NCI-H1105 treated with DMSO at 0.1 percent for 48 hours (cell line): ENCODE results near the gene ILF3.

Source experiments
- DNase-seq: peaks from one replicate; lab custom pipeline; 2025; lab: John Stamatoyannopoulos, UW

Gene ILF3

GRCh38 chr19:10695401-10696398 lies 41.6 kb downstream of the ILF3 start:
- DNase-seq = peak; percentile 98

DNA sequence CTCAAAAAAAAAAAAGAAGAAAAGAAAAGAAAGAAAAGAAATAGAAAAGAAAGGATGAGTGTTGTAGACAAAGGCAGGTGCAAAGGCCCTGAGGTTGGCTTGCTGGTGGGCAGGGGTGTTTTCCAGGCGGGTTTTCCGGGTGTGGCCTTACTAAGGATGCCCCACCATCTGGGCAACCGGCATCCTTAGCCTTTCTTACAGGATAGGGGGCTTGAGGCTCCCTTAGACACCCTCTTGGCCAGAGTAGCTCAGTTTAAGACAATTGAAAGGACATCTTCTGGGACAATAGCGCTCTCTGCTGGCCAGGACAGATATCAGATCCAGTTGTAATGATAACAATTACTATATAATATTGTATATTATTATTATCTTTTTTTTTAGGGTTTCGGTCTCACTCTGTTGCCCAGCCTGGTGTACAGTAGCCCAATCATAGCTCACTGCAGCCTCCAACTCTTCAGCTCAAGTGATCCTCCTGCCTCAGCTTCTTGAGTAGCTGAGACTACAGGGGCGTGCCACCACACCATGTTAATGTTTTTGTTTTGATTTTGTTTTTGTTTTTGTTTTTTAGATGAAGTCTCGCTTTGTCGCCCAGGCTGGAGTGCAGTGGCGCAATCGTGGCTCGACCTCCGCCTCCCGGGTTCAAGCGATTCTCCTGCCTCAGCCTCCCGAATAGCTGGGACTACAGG lies 45.6 kb downstream of the ILF3 start:
- peak; percentile 19 for DNase-seq

GRCh38 chr19:10701955-10702525 lies 47.9 kb downstream of the ILF3 start:
- peak; percentile 13 for DNase-seq

DNA sequence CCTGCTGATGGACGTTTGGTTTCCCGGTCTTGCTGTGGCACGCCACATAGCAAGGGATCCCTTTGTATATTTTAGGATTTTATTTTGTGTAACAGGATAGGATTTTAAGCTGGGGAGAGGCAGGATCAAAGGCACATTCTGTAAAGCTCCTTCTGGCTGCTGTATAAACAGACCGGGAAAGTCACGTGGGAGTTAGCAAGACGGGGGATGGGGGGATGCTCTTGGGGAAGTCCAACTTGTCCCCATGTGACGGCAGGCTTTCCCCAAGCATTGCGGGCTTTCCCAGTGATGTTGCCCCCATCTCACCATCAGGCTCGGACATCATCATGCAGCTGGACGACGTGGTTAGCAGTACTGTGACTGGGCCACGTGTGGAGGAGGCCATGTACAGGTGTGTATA lies 52.8 kb downstream of the ILF3 start:
- no peak for DNase-seq

DNA sequence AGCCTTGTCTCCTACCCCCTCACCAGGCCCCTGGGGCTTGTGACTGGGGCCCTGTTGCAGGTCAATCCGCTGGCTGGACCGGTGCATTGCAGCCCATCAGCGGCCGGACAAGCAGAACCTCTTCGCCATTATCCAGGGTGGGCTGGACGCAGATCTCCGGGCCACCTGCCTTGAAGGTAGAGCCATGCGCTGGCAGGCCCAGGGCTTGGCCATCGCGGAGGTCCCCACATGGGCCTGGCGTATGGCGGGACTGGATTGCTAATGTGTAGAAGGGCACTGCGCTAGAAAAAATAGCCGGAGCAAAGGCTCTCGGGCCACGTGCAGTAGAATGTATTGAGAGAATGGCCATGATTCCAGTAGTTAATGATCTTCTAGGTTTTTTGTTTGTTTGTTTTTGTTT lies 53.3 kb downstream of the ILF3 start:
- DNase-seq = no peak

GRCh38 chr19:10708291-10708690 lies 54.1 kb downstream of the ILF3 start:
- no peak for DNase-seq

- DNase-seq = no peak
Measured at GRCh38 chr19:10712045-10712444, 57.9 kb downstream of the ILF3 start.

- no peak for DNase-seq
Measured at GRCh38 chr19:10712754-10713153, 58.6 kb downstream of the ILF3 start.

DNA sequence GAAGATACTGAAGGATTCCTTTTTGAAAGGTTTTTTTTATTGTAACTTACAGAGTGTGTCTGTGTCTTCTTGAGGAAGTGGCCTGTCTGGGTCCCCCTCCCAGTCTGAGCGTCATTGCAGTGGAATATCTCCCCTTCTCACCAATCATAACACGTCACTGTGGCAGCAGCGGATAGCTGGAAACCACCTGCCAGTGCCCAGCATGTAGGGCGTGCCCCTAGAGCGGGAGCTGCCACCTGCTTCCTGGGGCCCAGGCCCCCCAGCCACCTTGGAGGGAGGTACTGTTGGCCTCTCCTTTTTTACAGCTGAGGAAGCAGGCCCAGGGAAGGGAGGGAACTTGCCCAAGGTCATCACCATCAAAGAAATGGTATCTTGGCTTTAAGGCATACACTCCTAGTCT lies 59.2 kb downstream of the ILF3 start:
- DNase-seq = no peak

DNA sequence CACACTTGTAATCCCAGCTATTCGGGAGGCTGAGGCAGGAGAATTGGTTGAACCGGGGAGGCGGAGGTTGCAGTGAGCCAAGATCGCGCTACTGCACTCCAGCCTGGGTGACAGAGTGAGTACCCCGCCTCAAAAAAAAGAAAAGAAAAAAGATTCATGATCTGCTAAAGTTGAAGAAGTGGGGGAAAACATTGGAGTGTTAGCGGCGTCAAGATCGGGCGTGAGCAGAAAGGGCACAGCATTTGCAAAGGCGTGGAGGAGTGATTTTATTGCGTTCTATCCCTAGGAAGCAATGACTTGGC lies 62.9 kb downstream of the ILF3 start:
- DNase-seq = no peak

- DNase-seq = peak; percentile 100
Measured at GRCh38 chr19:10717356-10718204, 63.4 kb downstream of the ILF3 start, which contains the start of gene DNM2. Gene DNM2, plus strand, starts transcription at chr19:10718079. Its CDS starts 164 bp downstream, at chr19:10718243.

- DNase-seq = no peak
Measured at GRCh38 chr19:10718205-10719196, 64.4 kb downstream of the ILF3 start.

DNA sequence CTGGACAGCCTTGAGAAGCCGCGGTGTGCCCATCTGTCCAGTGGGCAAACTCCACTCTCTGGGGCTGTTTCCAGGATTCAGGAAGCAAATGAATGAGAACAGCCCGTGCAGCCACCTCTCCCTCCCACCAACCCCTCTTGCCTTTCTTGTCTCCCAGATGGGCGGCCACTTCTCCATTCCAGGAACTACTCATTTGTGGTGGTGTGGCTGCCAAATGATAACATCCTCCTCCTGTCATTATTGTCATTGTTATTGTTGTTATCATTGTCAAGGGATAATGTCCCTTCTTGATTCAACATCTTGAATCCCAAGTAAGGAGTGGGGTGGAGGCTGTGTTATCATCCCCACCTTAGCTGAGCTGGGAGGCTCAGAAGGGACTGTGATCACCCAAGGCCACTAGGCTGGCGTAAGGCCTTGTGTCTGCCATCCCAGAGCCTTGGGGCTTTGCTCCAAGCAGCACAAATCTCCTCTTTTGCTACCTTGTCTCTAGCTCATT lies 65.4 kb downstream of the ILF3 start:
- no peak for DNase-seq

- no peak for DNase-seq
Measured at GRCh38 chr19:10720607-10721125, 66.5 kb downstream of the ILF3 start.

- no peak for DNase-seq
Measured at GRCh38 chr19:10723591-10723990, 69.4 kb downstream of the ILF3 start.

DNA sequence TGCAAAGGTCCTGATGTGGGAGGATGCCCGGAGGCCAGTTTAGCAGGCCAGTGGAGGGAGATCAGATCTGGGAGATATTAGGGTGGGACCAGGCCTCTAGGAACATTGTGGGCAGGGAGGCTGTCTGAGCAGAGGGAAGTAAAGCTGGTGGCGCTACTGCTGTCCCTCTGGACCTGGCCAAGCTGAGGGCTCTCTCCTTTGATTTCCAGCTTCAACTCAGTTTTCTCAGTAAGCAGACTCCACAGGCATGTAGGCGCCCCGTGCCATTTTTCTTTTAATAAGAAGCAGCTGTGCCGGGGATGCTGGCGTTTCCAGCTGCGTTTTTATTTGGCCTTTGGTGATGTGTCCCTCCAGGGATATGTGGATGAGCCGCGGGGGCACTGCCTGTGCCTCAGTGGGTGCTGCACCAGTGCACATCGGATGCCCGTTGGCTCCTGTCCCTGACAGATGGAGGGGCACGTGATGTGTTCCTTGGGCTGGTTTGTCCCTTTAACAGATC lies 70.5 kb downstream of the ILF3 start:
- no peak for DNase-seq

DNA sequence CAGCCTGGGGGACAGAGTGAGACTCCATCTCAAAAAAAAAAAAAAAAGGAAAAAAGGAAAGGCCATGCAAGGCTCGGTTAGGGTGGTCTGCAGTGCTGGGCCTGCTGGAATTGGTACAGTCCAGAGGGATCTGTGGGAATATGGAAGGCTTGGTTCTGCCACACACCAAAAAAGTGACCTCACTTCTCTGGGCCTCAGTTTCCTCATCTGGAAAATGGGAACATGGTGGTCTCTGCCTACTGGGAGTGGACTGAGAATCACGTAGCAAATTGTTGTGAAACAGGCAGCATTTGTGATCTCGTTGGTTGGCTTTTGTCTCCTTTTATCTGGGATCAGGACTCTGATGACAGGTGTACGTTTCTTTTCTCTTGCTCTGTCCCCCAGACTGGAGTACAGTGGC lies 71.3 kb downstream of the ILF3 start:
- DNase-seq = no peak

- DNase-seq = no peak
Measured at GRCh38 chr19:10726268-10726667, 72.1 kb downstream of the ILF3 start.

- DNase-seq = peak; percentile 49
Measured at GRCh38 chr19:10727685-10728201, 73.6 kb downstream of the ILF3 start.

- no peak for DNase-seq
Measured at GRCh38 chr19:10729411-10729810, 75.3 kb downstream of the ILF3 start.
